Measurements from ENCODE around the gene CYB5R3.
"Not testable (repeated sequence)": the region's sequence is repeated elsewhere in the genome, so short reads cannot be mapped to it uniquely, and the experiment has no call there.

The CYB5R3 gene

GRCh38 chr22:42623301-42623751 lies 25.9 kb downstream of the CYB5R3 start:
- no peak for DNase-seq (ENCODE audit: low read depth in 2 of 2)

- no peak for DNase-seq (ENCODE audit: low read depth in 2 of 2)
Measured at GRCh38 chr22:42622061-42622710, 27.0 kb downstream of the CYB5R3 start.

- peak in 1 of 2 donors; percentile 18 for DNase-seq (ENCODE audit: low read depth in 2 of 2)
Measured at GRCh38 chr22:42621505-42622002, 27.6 kb downstream of the CYB5R3 start.

GRCh38 chr22:42620084-42620483 lies 29.1 kb downstream of the CYB5R3 start:
- DNase-seq (ENCODE audit: low read depth in 2 of 2) = no peak

GRCh38 chr22:42619261-42620063 lies 29.7 kb downstream of the CYB5R3 start:
- no peak for DNase-seq (ENCODE audit: low read depth in 2 of 2)

- DNase-seq (ENCODE audit: low read depth in 2 of 2) = no peak
Measured at GRCh38 chr22:42617155-42617983, 31.8 kb downstream of the CYB5R3 start.

- DNase-seq (ENCODE audit: low read depth in 2 of 2) = not testable (repeated sequence)
Measured at GRCh38 chr22:42615860-42616175, 33.4 kb downstream of the CYB5R3 start.

GRCh38 chr22:42615092-42615859 lies 33.9 kb downstream of the CYB5R3 start:
- peak; percentile 64 to 85 for DNase-seq (ENCODE audit: low read depth in 2 of 2)

GRCh38 chr22:42614312-42615091 lies 34.7 kb downstream of the CYB5R3 start, which contains the start of gene POLDIP3:
Gene POLDIP3 (minus strand): TSS chr22:42614883. CDS start chr22:42614857, 26 bp downstream.
- peak; percentile 98 to 99 for DNase-seq (ENCODE audit: low read depth in 2 of 2)

- no peak for DNase-seq (ENCODE audit: low read depth in 2 of 2)
Measured at GRCh38 chr22:42613872-42614301, 35.3 kb downstream of the CYB5R3 start.

GRCh38 chr22:42612336-42612735 lies 36.9 kb downstream of the CYB5R3 start:
- no peak for DNase-seq (ENCODE audit: low read depth in 2 of 2)

GRCh38 chr22:42611051-42611450 lies 38.1 kb downstream of the CYB5R3 start:
- no peak for DNase-seq (ENCODE audit: low read depth in 2 of 2)

- no peak for DNase-seq (ENCODE audit: low read depth in 2 of 2)
Measured at GRCh38 chr22:42610186-42610585, 39.0 kb downstream of the CYB5R3 start.

- DNase-seq (ENCODE audit: low read depth in 2 of 2) = no peak
Measured at GRCh38 chr22:42608823-42609361, 40.3 kb downstream of the CYB5R3 start.

GRCh38 chr22:42608136-42608822 lies 40.9 kb downstream of the CYB5R3 start:
- no peak for DNase-seq (ENCODE audit: low read depth in 2 of 2)

- DNase-seq (ENCODE audit: low read depth in 2 of 2) = not testable (repeated sequence)
Measured at GRCh38 chr22:42607641-42608040, 41.6 kb downstream of the CYB5R3 start.

GRCh38 chr22:42604403-42604802 lies 44.8 kb downstream of the CYB5R3 start:
- DNase-seq (ENCODE audit: low read depth in 2 of 2) = no peak

GRCh38 chr22:42603427-42603826 lies 45.8 kb downstream of the CYB5R3 start:
- DNase-seq (ENCODE audit: low read depth in 2 of 2) = no peak

- no peak for DNase-seq (ENCODE audit: low read depth in 2 of 2)
Measured at GRCh38 chr22:42602470-42602869, 46.7 kb downstream of the CYB5R3 start.

All from activated CD8-positive, alpha-beta memory T cell treated with anti-CD3 and anti-CD28 coated beads for 4 hours (primary cell).